H9 (cell line): ENCODE results near the gene LAMC3. TPM values are rescaled to one million over a fixed set of nuclear protein-coding genes. Genes with fewer than 3 reads are reported as not detected.

Experiments used
- DNase-seq: peaks from one replicate; pipeline ENCODE4 v3.0.0-alpha.2; 2017
- H2AFZ ChIP-seq: one replicate; pipeline ENCODE4 v1.6.1; 2013; ENCODE audit warnings: mild to moderate bottlenecking, low read length, control low read depth, moderate library complexity
- H2AK5ac ChIP-seq: 2 replicates; pipeline ENCODE4 v1.6.1; 2013; ENCODE audit warnings: low read length, control low read depth, mixed read lengths; ENCODE audit not compliant: insufficient read length
- H2BK120ac ChIP-seq: one replicate; pipeline ENCODE4 v1.6.1; 2013; ENCODE audit warnings: low read depth, mild to moderate bottlenecking, low read length, control low read depth, inconsistent platforms; ENCODE audit not compliant: poor library complexity, severe bottlenecking
- H2BK12ac ChIP-seq: 2 replicates; pipeline ENCODE4 v1.6.1; 2013; ENCODE audit warnings: low read length, control low read depth, mixed read lengths, low read depth; ENCODE audit not compliant: insufficient read length
- H2BK15ac ChIP-seq: 2 replicates; pipeline ENCODE4 v1.6.1; 2013; ENCODE audit warnings: low read depth, low read length, control low read depth
- H2BK20ac ChIP-seq: one replicate; pipeline ENCODE4 v1.6.1; 2013; ENCODE audit warnings: low read depth, mild to moderate bottlenecking, low read length, control low read depth, inconsistent platforms; ENCODE audit not compliant: poor library complexity, severe bottlenecking
- H2BK5ac ChIP-seq: 2 replicates; pipeline ENCODE4 v1.6.1; 2013; ENCODE audit warnings: low read length, control low read depth, mixed read lengths; ENCODE audit not compliant: insufficient read length
- H3K14ac ChIP-seq: 2 replicates; pipeline ENCODE4 v1.6.1; 2013; ENCODE audit warnings: low read length, control low read depth; ENCODE audit not compliant: insufficient read depth
- H3K18ac ChIP-seq: 2 replicates; pipeline ENCODE4 v1.6.1; 2013; ENCODE audit warnings: low read depth, mild to moderate bottlenecking, mixed read lengths, low read length, control low read depth; ENCODE audit not compliant: insufficient read length
- H3K23ac ChIP-seq: 2 replicates; pipeline ENCODE4 v1.6.1; 2013; ENCODE audit warnings: low read length, control low read depth, mixed read lengths, low read depth; ENCODE audit not compliant: insufficient read length
- H3K23me2 ChIP-seq: 2 replicates; pipeline ENCODE4 v1.6.1; 2013; ENCODE audit warnings: low read depth, mild to moderate bottlenecking, mixed read lengths, low read length, control low read depth; ENCODE audit not compliant: insufficient read length, poor library complexity, severe bottlenecking
- H3K27ac ChIP-seq: 2 replicates; pipeline ENCODE4 v1.5.1; 2013; ENCODE audit warnings: low read length, control low read depth, mixed read lengths, low read depth; ENCODE audit not compliant: insufficient read length
- H3K27me3 ChIP-seq: 2 replicates; pipeline ENCODE4 v1.6.1; 2013; ENCODE audit warnings: low read length, control low read depth, inconsistent platforms; ENCODE audit not compliant: insufficient read depth
- H3K4ac ChIP-seq: 2 replicates; pipeline ENCODE4 v1.6.1; 2013; ENCODE audit warnings: low read depth, mild to moderate bottlenecking, control low read depth, inconsistent platforms, low read length, moderate library complexity
- H3K4me1 ChIP-seq: 2 replicates; pipeline ENCODE4 v1.6.1; 2013; ENCODE audit warnings: low read length, control low read depth, inconsistent platforms; ENCODE audit not compliant: insufficient read depth
- H3K4me2 ChIP-seq: 2 replicates; pipeline ENCODE4 v1.6.1; 2013; ENCODE audit warnings: low read length, control low read depth, mixed read lengths; ENCODE audit not compliant: insufficient read length, insufficient read depth
- H3K56ac ChIP-seq: 2 replicates; pipeline ENCODE4 v1.6.1; 2013; ENCODE audit warnings: low read depth, mild to moderate bottlenecking, mixed read lengths, low read length, control low read depth; ENCODE audit not compliant: insufficient read length
- H3K79me1 ChIP-seq: 2 replicates; pipeline ENCODE4 v1.6.1; 2013; ENCODE audit warnings: low read depth, mild to moderate bottlenecking, moderate library complexity, low read length, control low read depth, inconsistent platforms; ENCODE audit not compliant: insufficient read depth, poor library complexity, severe bottlenecking
- H3K79me2 ChIP-seq: 2 replicates; pipeline ENCODE4 v1.6.1; 2013; ENCODE audit warnings: low read length, control low read depth, inconsistent platforms; ENCODE audit not compliant: insufficient read depth
- H3K9ac ChIP-seq: 2 replicates; pipeline ENCODE4 v1.6.1; 2013; ENCODE audit warnings: low read length, control low read depth, mixed read lengths; ENCODE audit not compliant: insufficient read length; ENCODE audit errors: extremely low read depth
- H3K9me3 ChIP-seq: one replicate; pipeline ENCODE4 v1.6.1; 2013; ENCODE audit warnings: low read depth, low read length, inconsistent platforms; ENCODE audit not compliant: control insufficient read depth
- H3T11ph ChIP-seq: one replicate; pipeline ENCODE4 v1.6.1; 2013; ENCODE audit warnings: mild to moderate bottlenecking, low read length, control low read depth, inconsistent platforms
- H4K20me1 ChIP-seq: one replicate; pipeline ENCODE4 v1.6.1; 2013; ENCODE audit not compliant: control insufficient read depth, insufficient read length, insufficient read depth
- H4K5ac ChIP-seq: 2 replicates; pipeline ENCODE4 v1.6.1; 2013; ENCODE audit warnings: low read depth, mild to moderate bottlenecking, mixed read lengths, low read length, control low read depth; ENCODE audit not compliant: insufficient read length
- H4K8ac ChIP-seq: replicated peaks from 2 replicates; pipeline ENCODE4 v1.6.1; 2013; ENCODE audit warnings: low read length, control low read depth, mixed read lengths, low read depth; ENCODE audit not compliant: insufficient read length
- H4K91ac ChIP-seq: 2 replicates; pipeline ENCODE4 v1.6.1; 2013; ENCODE audit warnings: low read depth, mild to moderate bottlenecking, moderate library complexity, mixed read lengths, low read length, control low read depth; ENCODE audit not compliant: insufficient read length
- H3K27ac Mint-ChIP-seq, 3 experiments: 2 replicates in 2 of 3; 3 replicates in 1 of 3; pipeline ENCODE4 v1.8.0; 2020 to 2021; ENCODE audit warnings: mixed read lengths in 3 of 3, mild to moderate bottlenecking in 1 of 3, moderate library complexity in 1 of 3
- H3K27me3 Mint-ChIP-seq: 2 replicates; pipeline ENCODE4 v1.8.0; 2021; ENCODE audit warnings: low read depth, mild to moderate bottlenecking, moderate library complexity, mixed read lengths
- H3K36me3 Mint-ChIP-seq, 3 experiments: 2 replicates in 2 of 3; 3 replicates in 1 of 3; pipeline ENCODE4 v1.8.0; 2020 to 2021; ENCODE audit warnings: low read depth in 3 of 3, mixed read lengths in 3 of 3; ENCODE audit not compliant: insufficient read depth in 1 of 3
- H3K4me1 Mint-ChIP-seq, 2 experiments: 2 replicates each; pipeline ENCODE4 v1.8.0; 2020; ENCODE audit warnings: mixed read lengths in 2 of 2
- H3K4me3 Mint-ChIP-seq, 2 experiments: 2 replicates in 1 of 2; 3 replicates in 1 of 2; pipeline ENCODE4 v1.8.0; 2020 to 2021; ENCODE audit warnings: mild to moderate bottlenecking in 2 of 2, mixed read lengths in 2 of 2, moderate library complexity in 1 of 2
- H3K9me3 Mint-ChIP-seq, 2 experiments: 2 replicates in 1 of 2; 3 replicates in 1 of 2; pipeline ENCODE4 v1.8.0; 2020; ENCODE audit warnings: mild to moderate bottlenecking in 2 of 2, mixed read lengths in 2 of 2, moderate library complexity in 1 of 2
- WGBS: extraction: QIAGEN DNeasy Blood & Tissue Kit; methylation state at CpG from one replicate; pipeline ENCODE4 v1.1.7; 2013; ENCODE audit warnings: missing lambda C conversion rate, low lambda C conversion rate, mixed read lengths; ENCODE audit not compliant: insufficient read length; ENCODE audit errors: extremely low coverage; 5-methylcytosine and 5-hydroxymethylcytosine counted together
- total RNA-seq: library from RNA; stranded (reverse); gene quantifications from 2 replicates; pipeline ENCODE4 v1.2.1, GENCODE V29; 2021
- TF ChIP-seq, protein P1 (sequence below): fragments of 200-600 bp; sonication (generic); conservative IDR thresholded peaks from 3 replicates; pipeline ENCODE4 v1.8.0; 2021; ENCODE audit warnings: antibody characterized with exemption, mild to moderate bottlenecking

Gene LAMC3
- total RNA-seq, 1 experiment from 2014 or later = 21.7 TPM

DNA sequence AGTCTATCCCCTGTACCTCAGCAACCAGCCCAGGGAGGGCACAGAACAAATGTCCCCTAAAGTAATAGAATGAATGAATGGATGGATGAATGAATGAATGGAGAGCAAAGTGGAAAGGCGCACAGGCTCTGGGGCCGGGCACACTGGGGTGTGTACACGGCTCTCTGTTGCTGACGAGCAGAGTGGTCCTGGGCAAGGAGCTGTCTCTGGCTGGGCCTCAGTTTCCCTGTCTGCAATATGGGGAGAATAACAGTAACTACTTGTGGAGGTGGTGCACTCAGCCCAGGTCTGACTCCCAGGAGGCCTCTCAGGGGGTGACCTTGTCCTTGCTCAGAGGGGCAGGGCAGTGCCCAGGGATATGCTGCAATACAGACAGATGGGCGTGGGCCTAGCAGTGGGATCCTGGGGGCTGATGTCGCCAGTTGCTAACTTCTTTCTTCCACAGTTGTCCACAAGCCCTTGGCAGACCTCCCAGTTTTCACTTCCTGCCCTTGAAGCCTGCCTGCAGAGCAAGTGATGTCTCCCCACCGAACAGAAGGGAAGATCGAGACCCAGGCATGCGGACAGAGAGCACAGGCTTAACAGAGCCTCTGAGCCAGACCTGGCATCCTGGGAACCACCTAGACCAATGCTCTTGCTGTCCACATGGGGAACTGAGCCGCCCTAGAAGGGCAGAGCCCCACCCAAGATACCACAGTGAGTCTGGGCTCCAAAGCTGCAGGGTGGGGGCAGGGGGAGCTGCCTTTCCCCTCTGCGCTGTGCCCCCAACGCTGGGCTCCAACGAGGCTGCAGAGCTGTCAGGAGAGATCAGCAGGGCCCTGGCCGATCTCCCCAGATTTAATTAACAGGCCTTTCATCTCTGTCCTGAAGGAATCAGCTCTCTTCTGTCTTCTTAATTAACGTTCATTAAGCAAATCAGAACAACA lies 13.6 kb upstream of the LAMC3 start:
- H3K23me2 ChIP-seq = no peaks in the 10 kb centered on the region
- H2BK20ac ChIP-seq = no peak overlapping the region
- no peak overlapping the region for H4K8ac ChIP-seq
- H3K4me1 ChIP-seq = no peaks in the 10 kb centered on the region
- WGBS = no CpG with 5 or more reads among the region's 15 CpGs
- DNase-seq = no peak
- H3K9ac ChIP-seq = no peak overlapping the region
- no peak overlapping the region for H4K5ac ChIP-seq
- H3K79me1 ChIP-seq = no peaks in the 10 kb centered on the region
- H2BK15ac ChIP-seq = no peak overlapping the region
- Mint-ChIP-seq H3K4me3 (no peak overlapping the region), H3K27me3 (peaks cover 23% of the 10 kb centered on the region), H3K4me1 (peaks cover 19 to 29% of the 10 kb centered on the region in 2 experiments), H3K27ac (no peak overlapping the region; a peak in 1 of 7 replicates), H3K9me3 (no peaks in the 10 kb centered on the region; a peak in 1 of 5 replicates), H3K36me3 (no peaks in the 10 kb centered on the region)
- TF ChIP-seq, protein P1, sequence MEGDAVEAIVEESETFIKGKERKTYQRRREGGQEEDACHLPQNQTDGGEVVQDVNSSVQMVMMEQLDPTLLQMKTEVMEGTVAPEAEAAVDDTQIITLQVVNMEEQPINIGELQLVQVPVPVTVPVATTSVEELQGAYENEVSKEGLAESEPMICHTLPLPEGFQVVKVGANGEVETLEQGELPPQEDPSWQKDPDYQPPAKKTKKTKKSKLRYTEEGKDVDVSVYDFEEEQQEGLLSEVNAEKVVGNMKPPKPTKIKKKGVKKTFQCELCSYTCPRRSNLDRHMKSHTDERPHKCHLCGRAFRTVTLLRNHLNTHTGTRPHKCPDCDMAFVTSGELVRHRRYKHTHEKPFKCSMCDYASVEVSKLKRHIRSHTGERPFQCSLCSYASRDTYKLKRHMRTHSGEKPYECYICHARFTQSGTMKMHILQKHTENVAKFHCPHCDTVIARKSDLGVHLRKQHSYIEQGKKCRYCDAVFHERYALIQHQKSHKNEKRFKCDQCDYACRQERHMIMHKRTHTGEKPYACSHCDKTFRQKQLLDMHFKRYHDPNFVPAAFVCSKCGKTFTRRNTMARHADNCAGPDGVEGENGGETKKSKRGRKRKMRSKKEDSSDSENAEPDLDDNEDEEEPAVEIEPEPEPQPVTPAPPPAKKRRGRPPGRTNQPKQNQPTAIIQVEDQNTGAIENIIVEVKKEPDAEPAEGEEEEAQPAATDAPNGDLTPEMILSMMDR = no peak
- no peak overlapping the region for H3K27ac ChIP-seq
- H3K18ac ChIP-seq = no peak overlapping the region
- no peak overlapping the region for H3K56ac ChIP-seq
- H3K9me3 ChIP-seq = no peaks in the 10 kb centered on the region
- no peaks in the 10 kb centered on the region for H4K20me1 ChIP-seq
- no peak overlapping the region for H2AK5ac ChIP-seq
- no peak overlapping the region for H4K91ac ChIP-seq
- no peak overlapping the region for H3T11ph ChIP-seq
- no peak overlapping the region for H3K4me2 ChIP-seq
- H2BK12ac ChIP-seq = no peak overlapping the region
- H2BK120ac ChIP-seq = no peak overlapping the region
- H2AFZ ChIP-seq = no peak overlapping the region
- no peak overlapping the region for H3K23ac ChIP-seq
- no peaks in the 10 kb centered on the region; the same call in 1 of the 2 replicates for H3K27me3 ChIP-seq
- H3K14ac ChIP-seq = no peak overlapping the region
- no peak overlapping the region for H2BK5ac ChIP-seq
- no peak overlapping the region for H3K4ac ChIP-seq
- no peaks in the 10 kb centered on the region for H3K79me2 ChIP-seq
